Ammon's horn (tissue), 1 donor: Measurements from ENCODE around the gene CNIH4.
"Not testable (repeated sequence)": the region's sequence is repeated elsewhere in the genome, so short reads cannot be mapped to it uniquely, and the experiment has no call there.

Source experiments
- DNase-seq: peaks from one replicate; pipeline ENCODE4 v3.0.0-alpha.2; 2016; ENCODE audit warnings: low spot score

Gene CNIH4

GRCh38 chr1:224402472-224403036, 45.9 kb downstream of the CNIH4 start:
- DNase-seq: no peak

GRCh38 chr1:224404916-224405603, 48.4 kb downstream of the CNIH4 start:
- DNase-seq: no peak

- no peak for DNase-seq
Observed at GRCh38 chr1:224405604-224405970, 48.9 kb downstream of the CNIH4 start.

- DNase-seq: no peak
Observed at GRCh38 chr1:224406216-224406615, 49.5 kb downstream of the CNIH4 start.

- DNase-seq: no peak
Observed at GRCh38 chr1:224407571-224408293, 51.1 kb downstream of the CNIH4 start.

- no peak for DNase-seq
Observed at GRCh38 chr1:224408294-224408590, 51.6 kb downstream of the CNIH4 start.

- DNase-seq: no peak
Observed at GRCh38 chr1:224411766-224412165, 55.1 kb downstream of the CNIH4 start.

DNA sequence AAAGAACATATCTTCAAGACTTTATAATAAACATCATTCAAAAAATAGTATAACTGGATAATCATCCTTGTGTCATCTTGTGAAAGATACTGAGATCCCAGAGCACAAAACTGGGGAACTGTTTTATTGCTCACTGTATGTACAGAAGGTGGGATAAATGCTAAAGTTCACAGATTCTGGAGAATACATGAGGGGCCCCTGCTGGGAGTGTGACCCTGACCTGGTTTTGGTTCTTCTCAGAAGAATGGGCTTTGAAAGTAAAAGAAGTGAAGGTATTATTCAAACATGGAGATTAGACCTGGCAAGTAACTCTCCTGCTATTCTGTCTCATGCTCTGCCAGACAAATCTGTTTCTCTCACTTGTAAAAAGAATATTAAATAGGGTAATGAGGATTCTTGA, 63.4 kb downstream of the CNIH4 start:
- no peak for DNase-seq

GRCh38 chr1:224425279-224425884, 68.7 kb downstream of the CNIH4 start:
- DNase-seq: no peak

- DNase-seq: not testable (repeated sequence)
Observed at GRCh38 chr1:224426869-224427268, 70.2 kb downstream of the CNIH4 start.

GRCh38 chr1:224427346-224427745, 70.7 kb downstream of the CNIH4 start:
- no peak for DNase-seq

DNA sequence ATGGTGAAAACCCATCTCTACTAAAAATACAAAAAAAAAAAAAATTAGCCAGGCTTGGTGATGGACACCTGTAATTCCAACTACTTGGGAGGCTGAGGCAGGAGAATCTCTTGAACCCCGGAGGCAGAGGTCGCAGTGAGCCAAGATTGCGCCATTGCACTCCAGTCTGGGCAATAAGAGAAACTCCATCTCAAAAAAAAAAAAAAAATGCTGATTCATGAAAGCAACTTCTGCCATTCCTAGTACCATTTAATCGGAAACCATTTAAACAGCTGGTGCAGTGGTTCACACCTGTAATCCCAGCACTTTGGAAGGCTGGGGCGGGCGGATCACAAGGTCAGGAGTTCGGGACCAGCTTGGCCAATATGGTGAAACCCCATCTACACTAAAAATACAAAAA, 72.0 kb downstream of the CNIH4 start:
- DNase-seq: not testable (repeated sequence)
